ENCODE data around the gene CFAP53.
A peak's percentile ranks its signal among the peaks of the same experiment; 100 is the strongest.
"Not testable (repeated sequence)": the region's sequence is repeated elsewhere in the genome, so short reads cannot be mapped to it uniquely, and the experiment has no call there.

The CFAP53 gene

GRCh38 chr18:50266248-50266704 is at the start of gene CFAP53:
CFAP53 (minus strand) TSS chr18:50266495; CDS start chr18:50266404, 91 bp downstream.
- peak within 1 kb of the TSS; percentile 93 for H3K4me3 ChIP-seq (ENCODE audit: low read depth, low read length)
- H3K9me3 ChIP-seq (ENCODE audit: control insufficient read depth, insufficient read depth, low read depth, low read length), result no peaks in the 10 kb centered on the region
- peaks cover 27% of the 10 kb centered on the region for H3K36me3 ChIP-seq (ENCODE audit: control insufficient read depth, insufficient read depth, low read length)
- H3K9ac ChIP-seq (ENCODE audit: low read length), result peak within 1 kb of the TSS; percentile 61
- peaks cover 5% of the 10 kb centered on the region for H3K4me1 ChIP-seq (ENCODE audit: control insufficient read depth, insufficient read depth, low read length)
- peaks cover 6% of the 10 kb centered on the region; the same call in 1 of the 2 replicates for H3K27me3 ChIP-seq (ENCODE audit: control insufficient read depth, insufficient read depth, low read length)
- no peak within 1 kb of the TSS for H3K27ac ChIP-seq (ENCODE audit: low read depth, low read length)

GRCh38 chr18:50315100-50315871 is 49.0 kb upstream of the CFAP53 start:
- Histone ChIP-seq H3K36me3 (ENCODE audit: control insufficient read depth, insufficient read depth, low read length) (no peaks in the 10 kb centered on the region), H3K27me3 (ENCODE audit: control insufficient read depth, insufficient read depth, low read length) (peaks cover 6% of the 10 kb centered on the region; the same call in 1 of the 2 replicates), H3K9ac (ENCODE audit: low read length) (no peak overlapping the region), H3K9me3 (ENCODE audit: control insufficient read depth, insufficient read depth, low read depth, low read length) (no peaks in the 10 kb centered on the region), H3K4me1 (ENCODE audit: control insufficient read depth, insufficient read depth, low read length) (no peaks in the 10 kb centered on the region), H3K4me3 (ENCODE audit: low read depth, low read length) (no peak overlapping the region), H3K27ac (ENCODE audit: low read depth, low read length) (no peak overlapping the region)

GRCh38 chr18:50313873-50314460 is 47.7 kb upstream of the CFAP53 start:
- Histone ChIP-seq H3K27ac (ENCODE audit: low read depth, low read length) (no peak overlapping the region), H3K36me3 (ENCODE audit: control insufficient read depth, insufficient read depth, low read length) (no peaks in the 10 kb centered on the region), H3K9me3 (ENCODE audit: control insufficient read depth, insufficient read depth, low read depth, low read length) (no peaks in the 10 kb centered on the region), H3K4me1 (ENCODE audit: control insufficient read depth, insufficient read depth, low read length) (no peaks in the 10 kb centered on the region), H3K9ac (ENCODE audit: low read length) (no peak overlapping the region), H3K4me3 (ENCODE audit: low read depth, low read length) (no peak overlapping the region), H3K27me3 (ENCODE audit: control insufficient read depth, insufficient read depth, low read length) (peaks cover 6% of the 10 kb centered on the region; the same call in 1 of the 2 replicates)

- H3K27ac ChIP-seq (ENCODE audit: low read depth, low read length), result no peak overlapping the region
- H3K4me1 ChIP-seq (ENCODE audit: control insufficient read depth, insufficient read depth, low read length), result no peaks in the 10 kb centered on the region
- H3K36me3 ChIP-seq (ENCODE audit: control insufficient read depth, insufficient read depth, low read length), result no peaks in the 10 kb centered on the region
- no peak overlapping the region for H3K4me3 ChIP-seq (ENCODE audit: low read depth, low read length)
- H3K9me3 ChIP-seq (ENCODE audit: control insufficient read depth, insufficient read depth, low read depth, low read length), result no peaks in the 10 kb centered on the region
- no peak overlapping the region for H3K9ac ChIP-seq (ENCODE audit: low read length)
- peaks cover 14% of the 10 kb centered on the region; the same call in 1 of the 2 replicates for H3K27me3 ChIP-seq (ENCODE audit: control insufficient read depth, insufficient read depth, low read length)
These were observed 46.8 kb upstream of the CFAP53 start for GRCh38 chr18:50313031-50313607.

GRCh38 chr18:50312296-50313030 is 46.2 kb upstream of the CFAP53 start:
- Histone ChIP-seq H3K27me3 (ENCODE audit: control insufficient read depth, insufficient read depth, low read length) (peaks cover 18% of the 10 kb centered on the region; the same call in 1 of the 2 replicates), H3K9me3 (ENCODE audit: control insufficient read depth, insufficient read depth, low read depth, low read length) (no peaks in the 10 kb centered on the region), H3K9ac (ENCODE audit: low read length) (no peak overlapping the region), H3K36me3 (ENCODE audit: control insufficient read depth, insufficient read depth, low read length) (no peaks in the 10 kb centered on the region), H3K4me1 (ENCODE audit: control insufficient read depth, insufficient read depth, low read length) (no peaks in the 10 kb centered on the region), H3K4me3 (ENCODE audit: low read depth, low read length) (no peak overlapping the region), H3K27ac (ENCODE audit: low read depth, low read length) (no peak overlapping the region)

- Histone ChIP-seq H3K36me3 (ENCODE audit: control insufficient read depth, insufficient read depth, low read length) (no peaks in the 10 kb centered on the region), H3K9me3 (ENCODE audit: control insufficient read depth, insufficient read depth, low read depth, low read length) (no peaks in the 10 kb centered on the region), H3K4me1 (ENCODE audit: control insufficient read depth, insufficient read depth, low read length) (peaks cover 3% of the 10 kb centered on the region), H3K27me3 (ENCODE audit: control insufficient read depth, insufficient read depth, low read length) (peaks cover 18% of the 10 kb centered on the region; the same call in 1 of the 2 replicates), H3K27ac (ENCODE audit: low read depth, low read length) (no peak overlapping the region), H3K9ac (ENCODE audit: low read length) (no peak overlapping the region), H3K4me3 (ENCODE audit: low read depth, low read length) (no peak overlapping the region)
These were observed 45.4 kb upstream of the CFAP53 start for GRCh38 chr18:50311650-50312049.

- Histone ChIP-seq H3K27ac (ENCODE audit: low read depth, low read length) (no peak overlapping the region), H3K36me3 (ENCODE audit: control insufficient read depth, insufficient read depth, low read length) (no peaks in the 10 kb centered on the region), H3K9me3 (ENCODE audit: control insufficient read depth, insufficient read depth, low read depth, low read length) (no peaks in the 10 kb centered on the region), H3K27me3 (ENCODE audit: control insufficient read depth, insufficient read depth, low read length) (peaks cover 18% of the 10 kb centered on the region; the same call in 1 of the 2 replicates), H3K9ac (ENCODE audit: low read length) (no peak overlapping the region), H3K4me1 (ENCODE audit: control insufficient read depth, insufficient read depth, low read length) (peaks cover 3% of the 10 kb centered on the region), H3K4me3 (ENCODE audit: low read depth, low read length) (no peak overlapping the region)
These were observed 43.8 kb upstream of the CFAP53 start for GRCh38 chr18:50310080-50310479.

- not testable (repeated sequence) for H3K9ac ChIP-seq (ENCODE audit: low read length); H3K36me3 ChIP-seq (ENCODE audit: control insufficient read depth, insufficient read depth, low read length); H3K9me3 ChIP-seq (ENCODE audit: control insufficient read depth, insufficient read depth, low read depth, low read length); H3K27ac ChIP-seq (ENCODE audit: low read depth, low read length); H3K4me1 ChIP-seq (ENCODE audit: control insufficient read depth, insufficient read depth, low read length); H3K4me3 ChIP-seq (ENCODE audit: low read depth, low read length)
- peaks cover 18% of the 10 kb centered on the region; the same call in 1 of the 2 replicates for H3K27me3 ChIP-seq (ENCODE audit: control insufficient read depth, insufficient read depth, low read length)
These were observed 42.6 kb upstream of the CFAP53 start for GRCh38 chr18:50308851-50309250.

- Histone ChIP-seq H3K4me3 (ENCODE audit: low read depth, low read length) (peak overlapping the region; percentile 73), H3K4me1 (ENCODE audit: control insufficient read depth, insufficient read depth, low read length) (peaks cover 3% of the 10 kb centered on the region), H3K27ac (ENCODE audit: low read depth, low read length) (no peak overlapping the region), H3K27me3 (ENCODE audit: control insufficient read depth, insufficient read depth, low read length) (peaks cover 18% of the 10 kb centered on the region; the same call in 1 of the 2 replicates), H3K9me3 (ENCODE audit: control insufficient read depth, insufficient read depth, low read depth, low read length) (no peaks in the 10 kb centered on the region), H3K36me3 (ENCODE audit: control insufficient read depth, insufficient read depth, low read length) (no peaks in the 10 kb centered on the region), H3K9ac (ENCODE audit: low read length) (no peak overlapping the region)
These were observed 41.6 kb upstream of the CFAP53 start for GRCh38 chr18:50307738-50308470.

- Histone ChIP-seq H3K9ac (ENCODE audit: low read length) (no peak overlapping the region), H3K4me1 (ENCODE audit: control insufficient read depth, insufficient read depth, low read length) (peaks cover 3% of the 10 kb centered on the region), H3K9me3 (ENCODE audit: control insufficient read depth, insufficient read depth, low read depth, low read length) (no peaks in the 10 kb centered on the region), H3K27me3 (ENCODE audit: control insufficient read depth, insufficient read depth, low read length) (peaks cover 20% of the 10 kb centered on the region), H3K27ac (ENCODE audit: low read depth, low read length) (no peak overlapping the region), H3K36me3 (ENCODE audit: control insufficient read depth, insufficient read depth, low read length) (no peaks in the 10 kb centered on the region), H3K4me3 (ENCODE audit: low read depth, low read length) (peak overlapping the region; percentile 73)
These were observed 41.1 kb upstream of the CFAP53 start for GRCh38 chr18:50307400-50307737.
